GM19397 (cell line): ENCODE data around the gene ONECUT3.

Experiments
- ATAC-seq: cut with Tn5 transposase; IDR thresholded peaks from one replicate; pipeline ENCODE4 v1.9.1; 2021; ENCODE audit warnings: mild to moderate bottlenecking, moderate library complexity; ENCODE audit not compliant: unreplicated experiment

ONECUT3 gene

DNA sequence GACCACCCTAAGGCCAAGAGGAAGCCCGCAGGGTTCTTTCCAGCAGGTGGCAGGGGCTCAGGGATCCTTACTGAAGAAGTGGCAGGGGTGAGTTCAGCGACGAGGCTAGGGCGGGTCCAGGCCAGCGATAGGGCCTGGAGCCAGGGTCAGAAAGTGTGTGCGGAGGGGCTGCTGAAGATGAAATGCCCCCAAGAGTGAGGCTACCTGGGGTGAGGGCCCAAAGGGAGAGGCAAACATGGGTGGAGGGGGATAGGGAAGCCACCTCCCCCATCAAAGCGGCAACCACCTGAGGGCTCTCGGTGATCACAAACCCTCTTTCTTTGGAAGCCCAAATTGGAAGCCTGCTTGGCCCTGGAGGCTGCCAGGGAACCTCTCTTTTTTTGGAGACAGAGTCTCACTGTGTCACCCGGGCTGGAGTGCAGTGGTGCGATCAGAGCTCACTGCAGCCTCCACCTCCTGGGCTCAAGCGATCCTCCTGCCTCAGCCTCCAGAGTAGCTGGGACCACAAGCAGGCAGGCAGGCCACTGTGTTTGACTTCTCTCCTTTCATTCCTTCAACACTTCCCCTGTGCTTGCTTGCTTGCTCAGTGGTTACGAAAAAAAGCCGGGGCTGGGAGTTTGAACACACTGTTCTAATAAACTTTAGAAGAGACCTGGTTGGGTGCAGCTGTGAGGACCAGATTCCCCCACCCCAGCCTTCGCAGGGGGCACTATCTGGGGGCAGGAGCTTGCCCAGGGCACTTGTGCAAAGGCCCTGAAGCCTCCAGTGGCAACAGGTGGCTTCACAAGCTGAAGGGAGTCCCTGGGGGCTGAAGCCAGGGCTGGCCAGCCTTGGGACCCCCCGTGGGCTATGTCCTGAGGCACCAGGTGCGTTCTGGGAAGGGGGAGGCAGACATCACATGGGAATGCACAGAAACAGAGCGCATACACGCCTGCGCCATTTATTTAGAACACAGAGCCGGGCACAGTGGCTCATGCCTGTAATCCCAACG lies 60.2 kb downstream of the ONECUT3 start:
- ATAC-seq: no peak

DNA sequence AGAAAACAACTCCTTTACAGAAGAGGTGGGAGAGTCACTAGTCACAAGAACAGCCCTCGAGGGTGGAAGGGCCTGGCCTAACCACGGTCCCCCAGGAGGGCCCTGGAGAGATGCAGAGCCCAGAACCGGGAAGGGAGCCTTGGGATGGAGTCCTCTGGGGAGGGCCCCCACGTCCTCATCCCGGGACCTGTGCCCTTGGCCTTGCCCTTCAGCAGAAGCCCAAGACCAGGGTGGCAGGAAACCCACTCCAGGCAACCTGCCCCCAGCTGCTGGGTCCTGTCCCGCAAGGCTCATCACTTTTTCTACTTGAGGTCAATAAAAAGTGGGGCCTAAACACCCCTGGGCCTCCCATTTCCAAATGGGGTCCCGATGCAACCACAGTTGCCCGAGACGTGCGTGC lies 61.1 kb downstream of the ONECUT3 start:
- ATAC-seq: no peak

DNA sequence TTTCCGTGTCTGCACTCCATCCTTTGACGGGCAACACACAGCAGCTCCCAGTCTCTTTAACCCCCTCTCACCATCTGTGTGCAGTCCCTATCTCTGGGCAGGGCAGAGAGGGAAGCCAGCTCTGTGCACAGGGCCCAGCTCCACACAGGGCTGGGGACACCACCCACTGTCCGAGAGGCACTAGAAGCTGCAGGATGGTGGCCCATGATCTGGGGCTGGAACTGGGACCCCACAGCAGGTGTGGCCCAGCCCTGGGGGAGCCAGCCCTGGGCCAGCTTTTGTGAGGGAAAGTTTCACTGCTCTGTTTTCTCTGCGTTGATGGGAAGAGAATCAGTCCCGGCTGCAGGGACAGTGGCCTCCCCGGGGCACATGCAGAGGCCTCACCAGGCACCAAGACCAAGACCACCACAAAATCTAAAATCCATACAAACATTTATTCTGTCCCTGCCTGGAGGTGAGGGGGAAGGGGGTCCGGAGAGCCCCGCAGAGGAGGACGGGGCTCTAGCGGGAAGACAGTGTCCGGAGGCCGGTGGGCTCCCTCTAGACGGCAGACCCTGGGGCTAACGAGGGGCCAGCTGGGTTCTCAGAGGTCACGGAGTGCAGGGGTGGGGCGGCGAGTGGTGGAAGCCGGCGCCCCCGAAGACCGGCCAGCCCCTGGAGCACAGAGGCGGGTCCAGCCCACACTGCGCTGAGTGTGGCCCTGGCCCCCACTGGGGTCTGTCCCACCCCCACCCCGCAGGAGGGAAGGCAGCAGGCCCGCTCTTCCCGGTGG lies 61.7 kb downstream of the ONECUT3 start:
- ATAC-seq: no peak

DNA sequence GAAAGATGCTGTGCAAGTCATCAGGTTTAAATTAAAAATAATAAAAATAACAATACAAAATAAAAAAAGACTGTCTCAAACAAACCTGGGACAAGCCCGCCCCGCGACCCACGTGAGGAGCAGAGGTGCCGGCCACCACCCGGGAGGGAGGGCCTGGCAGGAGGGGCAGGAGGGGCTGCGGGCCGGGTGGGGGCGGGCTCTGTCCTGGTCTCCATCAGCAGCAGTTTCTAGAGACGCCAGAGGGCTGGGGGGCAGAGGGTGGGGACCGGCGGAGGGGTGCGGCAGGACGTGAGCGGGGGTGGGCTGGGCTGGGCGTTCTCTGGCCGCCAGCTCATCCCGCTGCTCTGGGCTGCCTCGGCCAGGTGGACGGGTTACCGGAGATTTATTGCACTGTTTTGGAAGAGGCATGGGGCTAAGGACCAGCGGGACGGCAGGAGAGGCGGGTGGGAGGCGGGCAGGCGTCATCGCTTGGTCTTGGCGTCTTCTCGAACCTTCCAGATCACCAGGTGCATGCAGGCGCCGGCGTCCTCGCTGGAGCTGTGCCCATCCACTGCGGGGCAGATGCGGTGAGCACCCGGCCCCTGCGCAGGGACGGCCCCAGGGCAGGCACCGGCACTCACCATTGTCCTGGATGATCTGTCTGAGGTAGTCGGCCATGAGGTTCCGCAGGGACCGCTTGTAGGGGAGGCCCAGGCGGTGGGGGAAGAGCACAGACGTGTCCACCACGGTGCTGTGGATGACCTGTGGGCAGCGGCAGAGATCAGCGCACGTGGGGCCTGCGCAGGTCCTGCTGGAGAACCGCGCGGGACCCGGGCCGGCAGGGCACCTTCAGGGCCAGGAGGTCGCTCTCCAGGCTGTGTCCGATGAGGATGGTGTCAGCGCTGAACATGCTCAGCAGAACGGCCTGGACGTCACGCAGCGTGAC lies 62.6 kb downstream of the ONECUT3 start:
- no peak for ATAC-seq

DNA sequence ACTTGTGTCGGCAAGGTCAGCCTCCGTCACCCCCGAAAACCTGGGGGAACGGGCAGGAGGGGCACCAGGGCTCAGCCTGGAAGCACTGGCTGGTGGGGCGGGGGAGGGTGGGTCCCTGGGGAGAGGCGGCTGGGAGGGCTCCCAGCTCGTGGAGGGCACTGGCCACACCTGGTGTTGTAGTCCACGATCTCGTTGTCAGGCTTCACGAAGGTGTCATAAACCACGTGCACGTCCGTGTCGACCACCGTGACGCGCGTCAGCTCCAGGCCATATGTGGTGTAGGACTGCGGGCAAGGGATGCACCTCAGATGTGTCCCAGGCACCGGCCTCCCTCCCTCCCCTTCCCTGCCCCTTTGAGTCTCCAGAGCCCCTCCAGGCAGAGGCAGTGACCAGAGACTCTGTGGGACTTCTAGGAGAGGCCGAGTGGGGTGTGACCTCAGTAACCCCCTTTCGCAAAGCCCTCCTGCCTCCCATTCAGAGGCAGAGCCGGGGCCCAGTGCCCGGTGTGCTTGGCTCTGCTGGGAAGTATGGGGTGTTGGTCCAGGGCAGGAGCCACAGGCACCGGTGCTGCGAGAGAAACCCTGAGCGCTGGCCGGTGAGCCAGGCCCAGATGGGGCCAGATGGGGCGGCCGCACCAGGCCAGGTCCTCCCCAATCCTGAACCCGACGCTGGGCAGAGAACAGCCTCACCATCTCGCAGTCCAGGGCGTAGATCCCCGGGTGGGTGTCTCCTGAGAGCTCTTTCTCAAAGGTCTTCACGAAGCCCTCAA lies 63.4 kb downstream of the ONECUT3 start:
- no peak for ATAC-seq

DNA sequence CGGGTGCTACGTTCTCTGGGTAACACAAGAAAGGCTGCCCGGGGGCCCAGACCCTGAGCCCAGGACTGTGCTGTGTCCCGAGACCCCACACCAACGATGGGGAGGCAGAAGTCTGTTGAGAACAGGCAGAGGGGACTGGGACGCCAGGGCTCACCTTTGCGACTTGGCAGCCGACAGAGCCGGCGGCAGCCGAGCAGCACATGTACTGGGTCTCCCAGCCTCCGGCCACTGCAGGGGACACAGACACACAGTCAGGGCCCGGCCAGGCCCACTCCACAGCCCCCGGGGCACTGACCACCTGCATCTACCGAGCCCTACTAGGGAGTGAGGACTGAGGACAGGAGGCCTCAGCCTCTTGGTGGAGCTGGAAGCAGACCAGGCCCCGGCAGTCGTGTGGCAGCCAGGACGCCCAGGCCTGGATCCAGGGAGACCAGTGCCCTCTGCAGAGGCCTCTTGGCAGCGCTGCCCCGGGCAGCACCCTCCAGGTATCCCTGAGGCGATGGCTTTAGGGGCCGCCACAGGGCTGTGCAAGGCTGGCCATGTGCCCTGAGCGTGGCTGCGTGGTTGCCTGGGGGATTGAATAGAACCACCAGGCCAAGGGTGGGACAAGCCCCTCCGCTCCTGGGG lies 64.4 kb downstream of the ONECUT3 start:
- ATAC-seq: no peak

DNA sequence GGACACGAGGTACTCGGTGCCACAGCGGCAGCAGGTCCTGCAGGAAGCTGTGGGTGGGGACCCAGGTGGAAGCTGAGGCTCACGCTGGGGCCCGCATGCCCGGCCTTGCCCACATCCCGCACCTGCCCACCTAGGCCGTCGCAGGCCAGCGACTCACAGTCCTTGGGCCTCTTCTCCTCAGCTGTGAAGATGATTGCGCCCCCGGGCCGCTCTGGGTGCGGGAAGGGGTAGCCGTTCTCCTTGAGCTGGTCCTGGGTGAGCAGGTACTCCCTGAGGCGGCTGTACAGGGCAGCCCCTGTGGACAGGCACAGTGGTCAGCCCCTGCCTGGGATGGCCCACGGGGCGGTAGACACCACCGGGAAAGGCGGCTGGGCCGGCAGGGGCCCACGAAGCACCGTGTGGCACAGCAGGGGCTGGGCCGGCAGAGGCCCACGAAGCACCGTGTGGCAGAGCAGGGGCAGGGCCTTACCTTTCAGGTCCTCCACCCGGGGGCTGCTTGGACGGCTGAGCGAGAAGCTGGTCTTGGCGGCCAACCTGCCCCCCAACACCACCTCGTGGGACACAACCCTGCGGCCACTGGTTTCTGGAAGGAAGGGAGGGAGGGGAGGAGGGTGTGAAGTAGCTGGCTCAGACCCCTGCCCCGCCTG lies 65.4 kb downstream of the ONECUT3 start:
- no peak for ATAC-seq

DNA sequence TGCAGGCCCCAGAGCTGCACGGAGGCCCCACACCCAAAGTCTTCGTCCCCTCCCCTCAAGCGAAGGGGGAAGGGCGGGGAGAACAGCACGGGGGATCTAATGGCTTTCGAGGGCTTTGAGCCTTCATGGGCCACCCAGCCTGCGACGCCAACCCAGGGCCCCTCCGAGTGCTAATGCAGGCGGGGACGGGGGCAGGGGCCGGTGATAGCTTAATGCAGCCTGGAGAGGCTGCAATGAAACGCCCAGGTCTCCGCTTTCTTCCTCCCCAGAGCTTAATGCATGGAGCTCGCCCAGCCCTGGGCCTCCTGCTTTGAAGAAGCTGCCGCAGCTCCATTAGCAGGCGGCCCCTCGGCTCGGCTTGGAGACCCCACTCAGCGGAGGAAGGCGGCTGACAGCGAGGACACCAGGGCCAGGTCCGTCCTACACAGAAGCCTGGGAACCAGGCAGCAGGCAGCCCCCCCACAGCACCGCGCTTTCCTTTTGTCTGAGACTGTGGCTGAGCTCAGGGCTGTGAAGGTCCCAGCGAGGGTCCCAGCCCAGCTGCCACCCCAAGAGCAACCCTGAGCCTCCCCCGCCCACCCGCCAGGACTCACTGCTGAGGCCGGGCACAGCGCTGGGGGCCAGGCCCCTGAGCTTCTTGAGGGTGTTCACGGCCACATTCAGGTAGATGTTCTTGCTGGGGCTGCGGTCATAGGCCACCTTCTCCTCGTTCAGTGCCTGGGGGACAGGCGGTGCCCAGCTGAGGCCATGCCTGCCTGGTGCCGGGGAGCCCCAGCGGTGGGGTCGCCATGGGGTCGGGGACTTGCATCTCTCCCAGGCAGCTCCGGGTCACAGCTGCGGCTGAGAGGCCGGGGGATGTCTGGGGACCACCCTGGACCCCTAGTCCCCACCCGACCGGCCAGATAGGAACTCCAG lies 66.3 kb downstream of the ONECUT3 start:
- ATAC-seq: no peak

DNA sequence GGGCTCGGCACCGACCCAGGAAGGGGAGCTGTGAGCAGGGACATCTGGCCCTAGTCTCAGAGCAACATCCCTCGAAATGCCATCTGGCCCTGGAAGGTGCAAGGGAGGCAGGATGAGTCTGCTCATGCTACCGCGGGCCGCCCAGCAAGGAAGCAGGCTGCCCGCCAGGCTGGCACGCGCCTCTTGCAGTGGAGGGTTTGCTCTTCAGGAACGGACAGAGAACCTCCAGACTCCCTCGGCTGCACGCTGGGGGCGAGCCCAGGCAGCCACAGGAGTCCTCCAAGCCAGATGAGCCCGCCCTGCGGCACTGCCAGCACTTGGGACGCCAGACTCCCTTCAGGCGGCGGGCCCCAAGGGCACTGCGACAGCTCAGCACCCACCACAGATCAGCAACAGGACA lies 68.9 kb downstream of the ONECUT3 start:
- no peak for ATAC-seq

DNA sequence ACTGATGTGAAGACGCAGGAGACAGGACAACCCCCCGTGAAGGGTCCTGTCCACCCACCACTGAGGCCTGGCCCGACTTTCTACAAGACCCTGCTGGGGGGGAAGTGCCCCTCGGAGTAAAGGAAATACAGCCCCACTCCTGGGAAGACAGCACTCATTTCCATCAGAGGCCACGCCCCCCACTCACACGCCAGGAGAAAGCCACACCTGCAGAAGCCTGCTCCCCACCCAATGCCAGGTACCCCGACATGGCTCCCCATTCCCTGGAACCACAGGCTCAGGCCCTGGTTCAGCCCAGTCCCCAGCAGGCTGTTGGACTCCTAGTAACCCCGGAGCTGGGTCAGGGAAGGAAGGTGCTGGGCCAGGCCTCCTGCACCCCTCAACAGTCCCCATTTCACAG lies 69.7 kb downstream of the ONECUT3 start:
- ATAC-seq: no peak

DNA sequence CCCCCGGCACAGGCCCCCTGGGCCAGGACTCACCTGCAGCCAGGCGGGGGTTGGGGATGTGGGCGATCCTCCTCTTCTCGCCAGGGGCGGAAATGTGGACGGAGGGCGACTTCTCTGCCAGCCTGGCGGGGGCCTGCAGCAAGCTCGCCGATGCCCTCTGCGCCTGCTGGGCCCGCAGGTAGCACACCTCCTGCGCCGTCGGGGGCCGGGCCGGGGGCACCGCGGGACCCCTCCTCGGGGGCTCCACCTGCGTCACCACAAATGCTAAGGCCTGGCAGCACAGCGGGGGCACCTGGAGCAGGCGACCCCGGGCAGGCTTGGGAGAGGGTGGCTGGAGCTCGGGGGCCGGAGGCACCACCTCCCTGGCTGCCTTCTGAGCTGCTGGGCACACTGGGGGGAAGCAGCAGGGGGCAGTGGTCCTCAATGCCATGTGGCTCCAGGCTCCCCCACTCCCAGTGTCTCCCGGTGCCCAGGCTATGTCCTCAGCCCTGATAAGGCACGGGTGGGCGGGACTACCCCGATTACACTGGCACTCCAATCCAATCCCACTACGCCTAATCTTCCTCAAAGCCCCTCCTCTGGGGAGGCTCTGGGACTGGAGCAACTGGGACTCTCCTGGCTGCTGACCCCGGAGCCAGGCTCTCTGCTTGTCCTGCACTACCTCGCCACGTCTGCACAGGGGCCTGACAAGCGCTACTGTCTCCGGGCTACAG lies 70.4 kb downstream of the ONECUT3 start:
- no peak for ATAC-seq

DNA sequence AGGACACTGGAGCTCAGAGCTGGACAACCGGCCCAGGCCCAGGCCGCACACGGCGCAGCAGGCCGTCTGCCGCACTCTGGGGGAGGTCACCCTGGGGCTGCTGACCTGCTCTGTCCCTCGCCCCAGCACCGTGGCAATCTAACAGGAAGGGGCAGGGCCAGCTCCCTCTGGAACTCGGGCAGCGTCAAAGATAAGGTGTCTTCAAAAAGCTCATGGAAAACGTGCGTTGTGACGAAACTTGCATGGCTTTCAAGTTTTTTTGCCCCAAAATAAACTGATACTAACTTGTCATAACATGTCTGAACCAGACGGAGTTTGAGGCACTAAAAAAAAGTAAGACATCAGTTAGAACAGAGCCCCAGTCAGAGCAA lies 70.9 kb downstream of the ONECUT3 start:
- no peak for ATAC-seq

DNA sequence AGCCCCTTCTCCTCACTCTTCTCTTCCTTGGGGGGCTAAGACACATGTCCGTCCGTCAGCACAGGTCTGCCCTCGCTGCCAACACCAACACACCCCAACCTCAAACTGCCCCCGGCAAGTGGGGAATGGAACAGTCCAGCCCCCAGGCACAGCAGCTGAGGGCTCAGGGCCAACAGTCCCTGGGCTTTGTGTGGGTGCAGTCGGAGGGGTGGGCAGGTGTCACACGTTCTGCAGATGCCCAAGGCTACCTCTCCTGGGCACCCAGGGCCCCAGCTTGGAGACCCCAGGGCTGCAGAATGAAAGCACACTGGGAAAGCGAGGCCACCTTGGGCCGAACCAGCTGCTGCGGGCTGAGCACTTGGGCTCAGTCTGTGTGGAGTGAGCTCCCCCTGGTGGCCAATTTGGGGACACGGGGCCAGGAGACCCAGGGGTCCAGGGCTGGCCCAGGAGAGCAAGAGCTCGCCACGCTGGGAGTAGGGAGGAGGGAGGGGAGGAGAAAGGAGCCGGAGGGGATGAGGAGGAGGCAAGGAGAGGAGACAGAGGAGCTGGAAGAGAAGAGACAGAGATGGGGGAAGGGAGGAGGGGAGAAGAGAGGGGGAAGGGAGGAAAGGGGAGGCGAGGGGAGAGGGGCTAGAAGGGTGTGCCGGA lies 72.7 kb downstream of the ONECUT3 start:
- no peak for ATAC-seq

DNA sequence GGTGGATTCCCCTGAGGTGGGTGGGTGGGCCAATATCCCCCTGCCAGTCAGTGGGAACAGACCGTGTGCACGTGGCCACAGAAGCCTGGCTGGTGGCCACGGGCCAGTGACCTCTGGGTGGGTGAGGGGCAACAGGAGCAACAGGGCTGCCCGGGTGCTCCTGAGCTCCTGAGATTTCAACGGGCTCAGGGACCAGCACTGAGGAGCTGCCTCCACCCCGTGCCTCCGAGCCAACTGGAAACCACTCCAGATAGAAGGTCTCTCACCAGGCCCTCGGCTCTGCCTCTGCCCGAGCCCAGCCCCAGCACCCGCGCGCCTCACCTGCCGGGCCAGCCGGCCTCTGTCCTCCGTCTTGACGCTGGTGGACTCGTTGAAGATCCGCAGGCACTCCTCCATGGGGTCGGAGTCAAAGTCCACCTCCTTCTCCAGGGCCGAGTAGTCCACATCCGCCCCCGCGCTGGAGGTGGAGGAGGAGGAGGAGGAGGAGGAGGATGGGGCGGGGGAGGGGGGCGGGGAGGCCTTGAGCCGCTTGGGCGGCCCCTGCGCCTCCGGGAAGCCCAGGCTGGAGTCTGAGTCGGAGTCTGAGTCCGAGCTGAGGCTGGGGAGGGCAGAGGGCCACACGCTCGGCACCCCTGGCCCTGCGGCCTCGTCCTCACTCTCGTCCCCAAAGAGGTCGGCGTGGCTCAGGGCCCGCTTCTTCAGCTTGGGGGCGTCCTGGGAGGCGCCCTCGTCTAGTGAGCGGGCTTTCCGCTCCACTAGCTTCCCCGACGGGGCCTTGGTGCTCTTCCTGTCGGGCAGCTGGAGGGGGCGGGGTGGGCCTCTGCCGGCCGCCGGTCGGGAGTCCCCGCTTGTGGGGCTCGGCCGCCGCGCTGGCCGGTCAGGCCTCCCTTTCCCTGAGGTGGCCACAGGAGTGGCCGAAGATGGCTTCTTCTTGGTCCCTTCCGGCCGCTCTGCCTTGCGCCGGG lies 73.5 kb downstream of the ONECUT3 start:
- ATAC-seq: no peak

DNA sequence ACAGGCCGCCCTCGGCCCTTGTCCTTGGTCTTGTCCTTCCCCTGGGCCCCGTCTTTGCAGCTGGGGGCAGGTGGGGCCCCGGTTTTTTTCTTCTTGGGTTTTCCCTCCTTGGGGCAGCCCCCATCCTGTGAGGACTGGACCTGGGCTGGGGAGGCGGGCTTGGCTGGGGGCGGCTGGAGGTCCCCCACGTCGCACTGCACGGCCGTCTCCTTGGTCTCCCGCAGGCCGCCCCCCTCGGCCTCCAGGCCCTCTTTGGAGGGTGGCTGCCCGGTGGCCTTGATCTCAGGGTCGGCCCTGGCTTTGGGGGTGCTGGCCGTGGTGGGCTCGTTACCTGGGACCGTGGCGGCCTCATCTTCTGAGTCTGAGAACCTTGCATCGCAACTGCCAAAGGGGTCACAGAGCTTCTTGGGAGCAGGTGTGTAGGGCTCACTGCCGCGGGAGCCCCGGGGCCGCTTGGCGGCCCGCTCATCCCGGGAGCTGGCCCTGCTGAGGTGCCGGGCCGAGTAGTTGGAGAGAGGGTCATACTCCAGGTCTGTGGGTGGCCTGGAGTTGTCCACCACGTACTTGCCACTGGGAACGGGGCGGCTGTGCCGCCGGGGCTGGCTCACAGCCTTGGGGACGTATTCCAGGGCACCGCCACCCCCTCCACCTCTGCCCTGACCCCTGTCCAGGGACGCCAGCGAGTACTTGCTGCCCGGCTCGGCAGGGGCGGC lies 74.4 kb downstream of the ONECUT3 start:
- ATAC-seq: no peak
